IMR-90 (cell line): ENCODE measurements around the gene ANKRD63. TPM values are rescaled to one million over a fixed set of nuclear protein-coding genes. Genes with fewer than 3 reads are reported as not detected.

Experiments used
- ATAC-seq: fragments of 200-7000 bp; cut with Tn5 transposase; 2 replicates; pipeline ENCODE4 v1.9.1; 2020; ENCODE audit warnings: low read depth, mild to moderate bottlenecking, moderate library complexity
- BruUV-seq: library from RNA; stranded (reverse); fragments of 400-500 nt; replicated peaks from 2 replicates; lab custom pipeline; 2021; lab: Mats Ljungman, UMichigan
- CTCF ChIA-PET: fragments of 300-600 bp; formaldehyde crosslinking; extraction: SDS; loops from one replicate; lab custom pipeline; 2021; ENCODE audit warnings: antibody characterized with exemption; lab: Yijun Ruan, JAX
- POLR2A ChIA-PET: fragments of 300-600 bp; sonication (Branson Sonifier 250); formaldehyde crosslinking; loops from one replicate; lab custom pipeline; 2022; ENCODE audit warnings: antibody characterized with exemption; ENCODE audit not compliant: unreplicated experiment; lab: Charles Lee
- DNase-seq: peaks from one replicate; pipeline ENCODE4 v3.0.0; 2013
- H2AFZ ChIP-seq: replicated peaks from 2 replicates; pipeline ENCODE3; 2013; ENCODE audit warnings: low read length, mild to moderate bottlenecking; ENCODE audit not compliant: poor library complexity
- H2AK5ac ChIP-seq: 2 replicates; pipeline ENCODE4 v1.6.1; 2013; ENCODE audit warnings: low read depth, low read length, inconsistent platforms
- H2AK9ac ChIP-seq: replicated peaks from 2 replicates; pipeline ENCODE3; 2013; ENCODE audit warnings: mild to moderate bottlenecking, low read depth, low read length, moderate library complexity; ENCODE audit not compliant: poor library complexity
- H2BK120ac ChIP-seq: 2 replicates; pipeline ENCODE4 v1.6.1; 2013; ENCODE audit warnings: low read depth, low read length, inconsistent platforms
- H2BK15ac ChIP-seq: 3 replicates; pipeline ENCODE4 v1.6.1; 2013; ENCODE audit warnings: low read depth, low read length, inconsistent platforms
- H2BK20ac ChIP-seq: 2 replicates; pipeline ENCODE4 v1.6.1; 2013; ENCODE audit warnings: low read depth, mild to moderate bottlenecking, inconsistent platforms, low read length, moderate library complexity
- H2BK5ac ChIP-seq: 2 replicates; pipeline ENCODE4 v1.6.1; 2013; ENCODE audit warnings: mild to moderate bottlenecking, low read depth, low read length, inconsistent platforms; ENCODE audit not compliant: poor library complexity, severe bottlenecking
- H3K14ac ChIP-seq: replicated peaks from 2 replicates; pipeline ENCODE4 v1.6.1; 2013; ENCODE audit warnings: low read depth, low read length, inconsistent platforms
- H3K18ac ChIP-seq: 2 replicates; pipeline ENCODE4 v1.6.1; 2013; ENCODE audit warnings: low read depth, low read length, control low read depth
- H3K23ac ChIP-seq: 2 replicates; pipeline ENCODE4 v1.6.1; 2013; ENCODE audit warnings: low read depth, low read length, inconsistent platforms
- H3K27ac ChIP-seq: 2 replicates; pipeline ENCODE4 v1.5.1; 2013; ENCODE audit warnings: mild to moderate bottlenecking, control low read depth, low read length; ENCODE audit not compliant: insufficient read depth
- H3K27me3 ChIP-seq: 2 replicates; pipeline ENCODE4 v1.6.1; 2013; ENCODE audit warnings: low read length; ENCODE audit not compliant: control insufficient read depth, insufficient read depth
- H3K36me3 ChIP-seq: 2 replicates; pipeline ENCODE4 v1.6.1; 2013; ENCODE audit warnings: low read length, mixed read lengths; ENCODE audit not compliant: control insufficient read depth, insufficient read depth
- H3K4ac ChIP-seq: 2 replicates; pipeline ENCODE4 v1.6.1; 2013; ENCODE audit warnings: low read depth, low read length, inconsistent platforms
- H3K4me1 ChIP-seq: 2 replicates; pipeline ENCODE4 v1.6.1; 2013; ENCODE audit warnings: low read length, mixed read lengths; ENCODE audit not compliant: control insufficient read depth, insufficient read depth
- H3K4me2 ChIP-seq: 2 replicates; pipeline ENCODE4 v1.6.1; 2013; ENCODE audit warnings: low read depth, mild to moderate bottlenecking, control low read depth, low read length, moderate library complexity
- H3K4me3 ChIP-seq: 2 replicates; pipeline ENCODE4 v1.5.1; 2013; ENCODE audit warnings: low read depth, mild to moderate bottlenecking, control low read depth, low read length, moderate library complexity; ENCODE audit not compliant: insufficient read depth
- H3K56ac ChIP-seq: 2 replicates; pipeline ENCODE4 v1.6.1; 2013; ENCODE audit warnings: low read length, inconsistent platforms; ENCODE audit not compliant: insufficient read depth; ENCODE audit errors: extremely low read depth
- H3K79me1 ChIP-seq, 2 experiments: 2 replicates each; pipeline ENCODE4 v1.6.1; 2013; ENCODE audit warnings: low read length in 2 of 2, inconsistent platforms in 1 of 2, low read depth in 1 of 2
- H3K9ac ChIP-seq: 2 replicates; pipeline ENCODE4 v1.6.1; 2013; ENCODE audit warnings: low read depth, low read length, control low read depth
- H3K9me1 ChIP-seq: 2 replicates; pipeline ENCODE4 v1.6.1; 2013; ENCODE audit warnings: low read length, inconsistent platforms; ENCODE audit not compliant: insufficient read depth
- H3K9me3 ChIP-seq: 2 replicates; pipeline ENCODE4 v1.6.1; 2013; ENCODE audit warnings: low read length; ENCODE audit not compliant: control insufficient read depth, insufficient read depth
- H4K20me1 ChIP-seq: 2 replicates; pipeline ENCODE4 v1.6.1; 2013; ENCODE audit warnings: low read length, inconsistent platforms; ENCODE audit not compliant: insufficient read depth
- H4K5ac ChIP-seq: 2 replicates; pipeline ENCODE4 v1.6.1; 2013; ENCODE audit warnings: mild to moderate bottlenecking, low read depth, low read length, control low read depth
- H4K8ac ChIP-seq, 2 experiments: 2 replicates each; pipeline ENCODE4 v1.6.1; 2013; ENCODE audit warnings: low read depth in 2 of 2, low read length in 2 of 2, control low read depth in 1 of 2, inconsistent platforms in 1 of 2
- H4K91ac ChIP-seq: 2 replicates; pipeline ENCODE4 v1.6.1; 2013; ENCODE audit warnings: low read depth, low read length, inconsistent platforms; ENCODE audit not compliant: insufficient read depth
- BHLHE40 ChIP-seq: fragments of 150-350 bp; IDR thresholded peaks from 2 replicates; pipeline ENCODE4 v1.6.1; 2016; ENCODE audit warnings: mild to moderate bottlenecking, low read depth, low read length
- CEBPB ChIP-seq: IDR thresholded peaks from 2 replicates; pipeline ENCODE4 v1.6.1; 2012; ENCODE audit warnings: low read depth, low read length, improper control_type of control experiment
- CHD1 ChIP-seq: IDR thresholded peaks from 2 replicates; pipeline ENCODE4 v1.6.1; 2012; ENCODE audit warnings: low read depth, low read length, improper control_type of control experiment
- FOS ChIP-seq: fragments of 150-350 bp; IDR thresholded peaks from 2 replicates; pipeline ENCODE4 v1.6.1; 2016; ENCODE audit warnings: low read depth, low read length
- MAFK ChIP-seq: IDR thresholded peaks from 2 replicates; pipeline ENCODE4 v1.6.1; 2012; ENCODE audit warnings: low read depth, low read length, improper control_type of control experiment
- MAZ ChIP-seq: IDR thresholded peaks from 2 replicates; pipeline ENCODE4 v1.6.1; 2012; ENCODE audit warnings: low read depth, mild to moderate bottlenecking, low read length, improper control_type of control experiment, moderate library complexity, borderline replicate concordance
- MXI1 ChIP-seq: IDR thresholded peaks from 2 replicates; pipeline ENCODE4 v1.6.1; 2012; ENCODE audit warnings: low read depth, mild to moderate bottlenecking, low read length, moderate library complexity, borderline replicate concordance
- NFE2L2 ChIP-seq: fragments of 150-350 bp; IDR thresholded peaks from 2 replicates; pipeline ENCODE4 v1.6.1; 2016; ENCODE audit warnings: low read depth, mild to moderate bottlenecking, low read length
- POLR2A ChIP-seq: IDR thresholded peaks from 2 replicates; pipeline ENCODE4 v1.6.1; 2012; ENCODE audit warnings: mild to moderate bottlenecking, low read depth, low read length
- RAD21 ChIP-seq: IDR thresholded peaks from 2 replicates; pipeline ENCODE4 v1.6.1; 2012; ENCODE audit warnings: low read length, improper control_type of control experiment
- RCOR1 ChIP-seq: IDR thresholded peaks from 2 replicates; pipeline ENCODE4 v1.6.1; 2012; ENCODE audit warnings: mild to moderate bottlenecking, low read length, improper control_type of control experiment; ENCODE audit not compliant: insufficient replicate concordance
- RFX5 ChIP-seq: IDR thresholded peaks from 2 replicates; pipeline ENCODE4 v1.8.0; 2012; ENCODE audit warnings: low read depth, mild to moderate bottlenecking, low read length, moderate library complexity
- WGBS, 2 experiments: methylation state at CpG; one replicate each; pipeline versions ENCODE4 v1.1.5 to v1.1.7; 2013; ENCODE audit warnings: missing lambda C conversion rate in 2 of 2; ENCODE audit not compliant: insufficient read length in 1 of 2; ENCODE audit errors: extremely low coverage in 2 of 2; 5-methylcytosine and 5-hydroxymethylcytosine counted together
- dilution Hi-C: fragments of 300-500 bp; cut with HindIII; formaldehyde crosslinking; loops from one replicate; pipeline ENCODE4 v1.14.3; 2018; ENCODE audit warnings: low sequenced_read_pairs; ENCODE audit not compliant: unreplicated experiment
- in situ Hi-C: fragments of 300-500 bp; cut with MboI; formaldehyde crosslinking; loops from 3 replicates; pipeline ENCODE4 v1.14.3; 2019; ENCODE audit warnings: low sequenced_read_pairs, inconsistent platforms, mixed read lengths
- intact Hi-C: fragments of 100-400 bp; cut with micrococcal nuclease; formaldehyde crosslinking; loops from 2 replicates; pipeline ENCODE4 v1.10.0; 2022
- polyA plus RNA-seq, 3 experiments: library from polyadenylated mRNA; depleted of rRNA; stranded (reverse); fragments of >200 nt; gene quantifications; 2 replicates each; pipeline ENCODE4 v1.2.3, GENCODE V29; 2012; ENCODE audit warnings: low replicate concordance in 1 of 3
- total RNA-seq: library from RNA; depleted of rRNA; stranded (reverse); fragments of >200 nt; gene quantifications from 2 replicates; pipeline ENCODE4 v1.2.3, GENCODE V29; 2012
- TF ChIP-seq, protein P1 (sequence below): conservative IDR thresholded peaks from 2 replicates; pipeline ENCODE4 v1.5.1; 2012; ENCODE audit warnings: mild to moderate bottlenecking, low read depth, low read length, improper control_type of control experiment
- TF ChIP-seq, protein P2 (sequence below): fragments of 150-350 bp; IDR thresholded peaks from 2 replicates; pipeline ENCODE4 v1.6.1; 2017; ENCODE audit warnings: mild to moderate bottlenecking, antibody characterized with exemption, low read length, low read depth

ANKRD63 gene
- total and polyA plus RNA-seq, 2 of the 4 experiments (the other 2 are of a cell fraction): not detected

DNA sequence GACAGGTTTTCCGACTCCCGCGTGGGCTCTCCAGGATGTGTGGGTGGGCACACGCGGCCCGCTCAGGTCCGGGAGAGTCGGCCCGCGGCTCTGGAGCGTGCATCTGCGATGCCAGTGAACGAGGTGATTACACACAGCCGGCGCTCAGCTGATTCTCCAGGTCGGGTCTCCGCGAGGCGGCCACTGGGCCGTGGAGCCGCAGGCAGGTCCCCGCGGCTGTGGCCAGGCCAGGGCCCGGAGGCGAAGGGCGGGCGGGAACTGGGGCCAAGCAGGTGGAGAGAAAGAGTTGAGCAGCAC, 30.8 kb downstream of the ANKRD63 start:
- Histone ChIP-seq H3K14ac (no peak overlapping the region), H3K18ac (no peak overlapping the region), H4K5ac (no peak overlapping the region), H3K9ac (no peak overlapping the region), H3K4ac (no peak overlapping the region), H4K20me1 (no peaks in the 10 kb centered on the region), H3K23ac (no peak overlapping the region), H2BK15ac (no peak overlapping the region), H3K27ac (no peak overlapping the region), H4K91ac (no peak overlapping the region), H2AK9ac (no peak overlapping the region), H3K56ac (no peak overlapping the region), H3K4me3 (no peak overlapping the region), H2BK5ac (no peak overlapping the region), H3K9me3 (no peaks in the 10 kb centered on the region), H3K27me3 (peaks cover 56% of the 10 kb centered on the region), H3K79me1 (no peaks in the 10 kb centered on the region), H2AFZ (no peak overlapping the region), H3K9me1 (no peaks in the 10 kb centered on the region; the same call in 1 of the 2 replicates), H2BK120ac (no peak overlapping the region), H2AK5ac (no peak overlapping the region), H3K4me1 (peaks cover 2% of the 10 kb centered on the region; the same call in 1 of the 2 replicates), H3K36me3 (no peaks in the 10 kb centered on the region), H4K8ac (no peak overlapping the region), H3K4me2 (no peak overlapping the region), H2BK20ac (no peak overlapping the region)
- TF ChIP-seq RCOR1 (no peak), POLR2A (no peak), MXI1 (no peak), MAFK (no peak), RFX5 (no peak), FOS (no peak), NFE2L2 (no peak), CHD1 (no peak), RAD21 (no peak), CEBPB (no peak), MAZ (no peak), BHLHE40 (no peak)
- TF ChIP-seq, protein P1, sequence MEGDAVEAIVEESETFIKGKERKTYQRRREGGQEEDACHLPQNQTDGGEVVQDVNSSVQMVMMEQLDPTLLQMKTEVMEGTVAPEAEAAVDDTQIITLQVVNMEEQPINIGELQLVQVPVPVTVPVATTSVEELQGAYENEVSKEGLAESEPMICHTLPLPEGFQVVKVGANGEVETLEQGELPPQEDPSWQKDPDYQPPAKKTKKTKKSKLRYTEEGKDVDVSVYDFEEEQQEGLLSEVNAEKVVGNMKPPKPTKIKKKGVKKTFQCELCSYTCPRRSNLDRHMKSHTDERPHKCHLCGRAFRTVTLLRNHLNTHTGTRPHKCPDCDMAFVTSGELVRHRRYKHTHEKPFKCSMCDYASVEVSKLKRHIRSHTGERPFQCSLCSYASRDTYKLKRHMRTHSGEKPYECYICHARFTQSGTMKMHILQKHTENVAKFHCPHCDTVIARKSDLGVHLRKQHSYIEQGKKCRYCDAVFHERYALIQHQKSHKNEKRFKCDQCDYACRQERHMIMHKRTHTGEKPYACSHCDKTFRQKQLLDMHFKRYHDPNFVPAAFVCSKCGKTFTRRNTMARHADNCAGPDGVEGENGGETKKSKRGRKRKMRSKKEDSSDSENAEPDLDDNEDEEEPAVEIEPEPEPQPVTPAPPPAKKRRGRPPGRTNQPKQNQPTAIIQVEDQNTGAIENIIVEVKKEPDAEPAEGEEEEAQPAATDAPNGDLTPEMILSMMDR: no peak
- TF ChIP-seq, protein P2, sequence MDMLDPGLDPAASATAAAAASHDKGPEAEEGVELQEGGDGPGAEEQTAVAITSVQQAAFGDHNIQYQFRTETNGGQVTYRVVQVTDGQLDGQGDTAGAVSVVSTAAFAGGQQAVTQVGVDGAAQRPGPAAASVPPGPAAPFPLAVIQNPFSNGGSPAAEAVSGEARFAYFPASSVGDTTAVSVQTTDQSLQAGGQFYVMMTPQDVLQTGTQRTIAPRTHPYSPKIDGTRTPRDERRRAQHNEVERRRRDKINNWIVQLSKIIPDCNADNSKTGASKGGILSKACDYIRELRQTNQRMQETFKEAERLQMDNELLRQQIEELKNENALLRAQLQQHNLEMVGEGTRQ: no peak
- POLR2A ChIA-PET: no interaction called here
- intact Hi-C loops (no loop called here), dilution Hi-C loops (no loop called here), in situ Hi-C loops (no loop called here)
- DNase-seq (no peak), ATAC-seq (no peak)
- no TSS peak for BruUV-seq
- CTCF ChIA-PET: no interaction called here
- WGBS, 2 experiments: 38% methylated on average over 25 of the region's 27 CpGs; no CpG with 5 or more reads in 1 of the 2 experiments
